ENCODE data around the gene PPM1A.

The PPM1A gene

GRCh38 chr14:60206837-60207533 lies 42.0 kb upstream of the PPM1A start:
- DNase-seq, result no peak
- H2BK5ac ChIP-seq (ENCODE audit: low read length), result no peak overlapping the region

GRCh38 chr14:60210703-60211102 lies 38.3 kb upstream of the PPM1A start:
- Histone ChIP-seq H3K27me3 (ENCODE audit: insufficient read depth, low read length, poor library complexity) (no peaks in the 10 kb centered on the region), H3K36me3 (ENCODE audit: control insufficient read depth, insufficient read depth, low read length) (no peaks in the 10 kb centered on the region), H3K56ac (ENCODE audit: low read length) (no peak overlapping the region), H3K4ac (ENCODE audit: low read depth, low read length) (no peak overlapping the region), H4K5ac (ENCODE audit: low read length) (no peak overlapping the region), H3K79me2 (ENCODE audit: control insufficient read depth, insufficient read depth, low read length) (no peaks in the 10 kb centered on the region), H3K4me3 (ENCODE audit: low read length) (no peak overlapping the region), H2BK120ac (ENCODE audit: low read depth, low read length) (no peak overlapping the region), H3K23ac (ENCODE audit: low read length) (no peak overlapping the region), H3K4me2 (ENCODE audit: low read length) (no peak overlapping the region), H3K18ac (ENCODE audit: low read length) (no peak overlapping the region), H2BK5ac (ENCODE audit: low read length) (no peak overlapping the region), H3K4me1 (ENCODE audit: control insufficient read depth, low read depth, low read length) (no peaks in the 10 kb centered on the region), H2BK15ac (replicated peaks; ENCODE audit: low read depth) (no peak overlapping the region), H4K8ac (ENCODE audit: low read depth, low read length) (no peak overlapping the region), H2AK5ac (ENCODE audit: low read length) (no peak overlapping the region), H3K9ac (ENCODE audit: low read length) (no peak overlapping the region), H3K79me1 (ENCODE audit: low read length) (no peaks in the 10 kb centered on the region), H3K27ac (ENCODE audit: low read depth, low read length) (no peak overlapping the region)
- no peak for DNase-seq
- no CpG with 5 or more reads among the region's 1 CpG for WGBS (ENCODE audit: extremely low coverage, insufficient coverage, low lambda C conversion rate)

More at GRCh38 chr14:60206837-60207533, 42.0 kb upstream of the PPM1A start:
- Histone ChIP-seq H3K4me1 (ENCODE audit: control insufficient read depth, low read depth, low read length) (no peaks in the 10 kb centered on the region), H3K36me3 (ENCODE audit: control insufficient read depth, insufficient read depth, low read length) (no peaks in the 10 kb centered on the region), H3K56ac (ENCODE audit: low read length) (no peak overlapping the region), H3K79me2 (ENCODE audit: control insufficient read depth, insufficient read depth, low read length) (no peaks in the 10 kb centered on the region), H4K5ac (ENCODE audit: low read length) (no peak overlapping the region), H3K4me2 (ENCODE audit: low read length) (no peak overlapping the region), H3K4me3 (ENCODE audit: low read length) (no peak overlapping the region), H3K79me1 (ENCODE audit: low read length) (no peaks in the 10 kb centered on the region), H3K4ac (ENCODE audit: low read depth, low read length) (no peak overlapping the region), H2AK5ac (ENCODE audit: low read length) (no peak overlapping the region), H3K18ac (ENCODE audit: low read length) (no peak overlapping the region), H2BK15ac (replicated peaks; ENCODE audit: low read depth) (no peak overlapping the region), H3K27ac (ENCODE audit: low read depth, low read length) (no peak overlapping the region), H4K8ac (ENCODE audit: low read depth, low read length) (no peak overlapping the region), H3K27me3 (ENCODE audit: insufficient read depth, low read length, poor library complexity) (no peaks in the 10 kb centered on the region), H3K23ac (ENCODE audit: low read length) (no peak overlapping the region), H2BK120ac (ENCODE audit: low read depth, low read length) (no peak overlapping the region), H3K9ac (ENCODE audit: low read length) (no peak overlapping the region)
- no CpG with 5 or more reads among the region's 6 CpGs for WGBS (ENCODE audit: extremely low coverage, insufficient coverage, low lambda C conversion rate)

GRCh38 chr14:60211153-60211552 lies 37.9 kb upstream of the PPM1A start:
- no peak overlapping the region for H2AK5ac ChIP-seq (ENCODE audit: low read length)
- H3K18ac ChIP-seq (ENCODE audit: low read length), result no peak overlapping the region
- no peak overlapping the region for H2BK120ac ChIP-seq (ENCODE audit: low read depth, low read length)
- H3K4me3 ChIP-seq (ENCODE audit: low read length), result no peak overlapping the region
- H3K79me2 ChIP-seq (ENCODE audit: control insufficient read depth, insufficient read depth, low read length), result no peaks in the 10 kb centered on the region
- no peak overlapping the region for H2BK15ac ChIP-seq (replicated peaks; ENCODE audit: low read depth)
- no peak overlapping the region for H3K27ac ChIP-seq (ENCODE audit: low read depth, low read length)
- H3K23ac ChIP-seq (ENCODE audit: low read length), result no peak overlapping the region
- no peak for DNase-seq
- H3K4ac ChIP-seq (ENCODE audit: low read depth, low read length), result no peak overlapping the region
- H3K4me1 ChIP-seq (ENCODE audit: control insufficient read depth, low read depth, low read length), result no peaks in the 10 kb centered on the region
- no peak overlapping the region for H3K4me2 ChIP-seq (ENCODE audit: low read length)
- no peaks in the 10 kb centered on the region for H3K36me3 ChIP-seq (ENCODE audit: control insufficient read depth, insufficient read depth, low read length)
- H3K79me1 ChIP-seq (ENCODE audit: low read length), result no peaks in the 10 kb centered on the region
- H4K5ac ChIP-seq (ENCODE audit: low read length), result no peak overlapping the region
- H3K27me3 ChIP-seq (ENCODE audit: insufficient read depth, low read length, poor library complexity), result no peaks in the 10 kb centered on the region
- H3K9ac ChIP-seq (ENCODE audit: low read length), result no peak overlapping the region
- no peak overlapping the region for H2BK5ac ChIP-seq (ENCODE audit: low read length)
- H4K8ac ChIP-seq (ENCODE audit: low read depth, low read length), result no peak overlapping the region
- no CpG with 5 or more reads among the region's 3 CpGs for WGBS (ENCODE audit: extremely low coverage, insufficient coverage, low lambda C conversion rate)
- no peak overlapping the region for H3K56ac ChIP-seq (ENCODE audit: low read length)

DNA sequence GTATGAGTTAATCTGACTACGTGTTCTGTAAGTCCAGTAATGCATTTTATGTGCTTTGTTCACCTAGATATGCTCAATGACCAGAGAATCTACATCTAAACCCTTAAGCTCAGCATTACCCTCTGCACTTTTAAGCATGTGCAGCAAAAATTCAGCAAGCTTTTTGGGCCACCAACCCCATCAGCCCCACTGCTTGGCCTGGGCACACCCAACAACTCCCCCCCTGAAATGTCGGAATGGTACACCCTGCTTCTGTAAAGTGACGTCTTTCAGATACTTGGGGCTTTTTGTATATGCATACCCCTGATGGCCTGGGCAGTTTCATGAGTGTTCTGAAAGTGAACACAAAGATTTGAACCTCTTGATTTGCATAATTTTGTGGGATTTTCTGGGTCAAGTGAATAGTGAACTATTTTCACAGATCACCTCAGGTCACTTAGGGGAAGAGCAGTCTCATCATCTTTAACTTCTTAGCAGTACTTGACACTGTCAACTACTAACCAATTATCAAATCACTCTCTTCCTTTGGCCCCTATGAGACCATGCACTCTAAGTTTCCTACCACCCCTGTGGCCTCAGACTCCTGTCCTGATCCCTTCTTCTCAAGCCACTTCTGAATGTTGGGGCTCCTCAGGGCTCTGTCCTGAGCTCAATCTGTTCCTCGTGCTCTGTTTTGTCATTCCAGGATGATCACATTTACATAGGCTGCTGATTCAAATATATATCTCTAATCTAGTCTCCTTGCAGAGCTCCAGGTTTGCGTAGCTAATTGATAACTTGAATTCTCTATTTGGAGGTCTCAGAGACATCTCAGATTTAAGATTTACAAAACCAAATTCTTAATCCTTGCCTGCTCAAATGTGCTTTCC lies 36.3 kb upstream of the PPM1A start:
- H3K4me3 ChIP-seq (ENCODE audit: low read length), result no peak overlapping the region
- H3K36me3 ChIP-seq (ENCODE audit: control insufficient read depth, insufficient read depth, low read length), result no peaks in the 10 kb centered on the region
- H3K9ac ChIP-seq (ENCODE audit: low read length), result no peak overlapping the region
- H3K4ac ChIP-seq (ENCODE audit: low read depth, low read length), result no peak overlapping the region
- H3K56ac ChIP-seq (ENCODE audit: low read length), result no peak overlapping the region
- H3K4me2 ChIP-seq (ENCODE audit: low read length), result no peak overlapping the region
- H3K4me1 ChIP-seq (ENCODE audit: control insufficient read depth, low read depth, low read length), result no peaks in the 10 kb centered on the region
- no peak overlapping the region for H3K18ac ChIP-seq (ENCODE audit: low read length)
- no peak overlapping the region for H2AK5ac ChIP-seq (ENCODE audit: low read length)
- no peak overlapping the region for H2BK120ac ChIP-seq (ENCODE audit: low read depth, low read length)
- no peak overlapping the region for H2BK5ac ChIP-seq (ENCODE audit: low read length)
- WGBS (ENCODE audit: extremely low coverage, insufficient coverage, low lambda C conversion rate), result no CpG with 5 or more reads among the region's 5 CpGs
- no peaks in the 10 kb centered on the region for H3K79me1 ChIP-seq (ENCODE audit: low read length)
- no peaks in the 10 kb centered on the region for H3K27me3 ChIP-seq (ENCODE audit: insufficient read depth, low read length, poor library complexity)
- H2BK15ac ChIP-seq (replicated peaks; ENCODE audit: low read depth), result no peak overlapping the region
- no peak overlapping the region for H3K27ac ChIP-seq (ENCODE audit: low read depth, low read length)
- H4K5ac ChIP-seq (ENCODE audit: low read length), result no peak overlapping the region
- DNase-seq, result no peak
- no peak overlapping the region for H4K8ac ChIP-seq (ENCODE audit: low read depth, low read length)
- H3K23ac ChIP-seq (ENCODE audit: low read length), result no peak overlapping the region
- H3K79me2 ChIP-seq (ENCODE audit: control insufficient read depth, insufficient read depth, low read length), result no peaks in the 10 kb centered on the region

GRCh38 chr14:60214003-60214402 lies 35.0 kb upstream of the PPM1A start:
- H2BK15ac ChIP-seq (replicated peaks; ENCODE audit: low read depth), result no peak overlapping the region
- no peak overlapping the region for H2AK5ac ChIP-seq (ENCODE audit: low read length)
- no peaks in the 10 kb centered on the region for H3K4me1 ChIP-seq (ENCODE audit: control insufficient read depth, low read depth, low read length)
- H2BK120ac ChIP-seq (ENCODE audit: low read depth, low read length), result no peak overlapping the region
- H3K4me2 ChIP-seq (ENCODE audit: low read length), result no peak overlapping the region
- H2BK5ac ChIP-seq (ENCODE audit: low read length), result no peak overlapping the region
- no peak overlapping the region for H3K4ac ChIP-seq (ENCODE audit: low read depth, low read length)
- WGBS (ENCODE audit: extremely low coverage, insufficient coverage, low lambda C conversion rate), result no CpG with 5 or more reads among the region's 3 CpGs
- H3K36me3 ChIP-seq (ENCODE audit: control insufficient read depth, insufficient read depth, low read length), result no peaks in the 10 kb centered on the region
- H3K23ac ChIP-seq (ENCODE audit: low read length), result no peak overlapping the region
- H4K5ac ChIP-seq (ENCODE audit: low read length), result no peak overlapping the region
- H3K9ac ChIP-seq (ENCODE audit: low read length), result no peak overlapping the region
- H3K79me2 ChIP-seq (ENCODE audit: control insufficient read depth, insufficient read depth, low read length), result no peaks in the 10 kb centered on the region
- no peaks in the 10 kb centered on the region for H3K27me3 ChIP-seq (ENCODE audit: insufficient read depth, low read length, poor library complexity)
- DNase-seq, result no peak
- H3K4me3 ChIP-seq (ENCODE audit: low read length), result no peak overlapping the region
- H3K79me1 ChIP-seq (ENCODE audit: low read length), result no peaks in the 10 kb centered on the region
- no peak overlapping the region for H3K27ac ChIP-seq (ENCODE audit: low read depth, low read length)
- no peak overlapping the region for H4K8ac ChIP-seq (ENCODE audit: low read depth, low read length)
- no peak overlapping the region for H3K56ac ChIP-seq (ENCODE audit: low read length)
- no peak overlapping the region for H3K18ac ChIP-seq (ENCODE audit: low read length)

Data from mesendoderm (in vitro differentiated cells).